GM12878 (cell line): ENCODE data around the gene FAM193B. TPM values are rescaled to one million over a fixed set of nuclear protein-coding genes. Genes with fewer than 3 reads are reported as not detected.

ENCODE experiments used
- ATAC-seq: fragments of 200-7000 bp; cut with Tn5 transposase; 3 replicates; pipeline ENCODE4 v1.9.1; 2020; ENCODE audit warnings: mild to moderate bottlenecking, moderate library complexity
- BruUV-seq: library from RNA; stranded (reverse); fragments of 400-500 nt; replicated peaks from 2 replicates; lab custom pipeline; 2021; lab: Mats Ljungman, UMichigan
- CTCF ChIA-PET: fragments of 300-600 bp; sonication (Branson Sonifier 250); formaldehyde crosslinking; extraction: SDS; loops from one replicate; lab custom pipeline; 2021; ENCODE audit warnings: inconsistent platforms; lab: Yijun Ruan, JAX
- POLR2A ChIA-PET: fragments of 350-600 bp; formaldehyde crosslinking; extraction: SDS; loops from one replicate; lab custom pipeline; 2021; ENCODE audit warnings: inconsistent platforms; lab: Charles Lee
- RAD21 ChIA-PET: fragments of 300-600 bp; sonication (Branson Sonifier 250); formaldehyde crosslinking; loops from one replicate; lab custom pipeline; 2023; ENCODE audit warnings: antibody characterized with exemption; ENCODE audit not compliant: unreplicated experiment; lab: Charles Lee
- SMC1A ChIA-PET: fragments of 300-600 bp; sonication (Branson Sonifier 250); formaldehyde crosslinking; loops from one replicate; lab custom pipeline; 2023; ENCODE audit not compliant: unreplicated experiment, uncharacterized antibody; lab: Charles Lee
- DNase-seq: peaks from one replicate; pipeline ENCODE4 v3.0.0-alpha.2; 2011; ENCODE audit warnings: low read depth, low spot score
- FAIRE-seq: peaks from 3 replicates; lab custom pipeline; 2011; peaks lifted over from hg19 to GRCh38; lab: Jason Lieb, UNC
- H2AFZ ChIP-seq: 2 replicates; pipeline ENCODE4 v1.6.0; 2011; ENCODE audit warnings: low read depth, low read length, control low read depth; ENCODE audit not compliant: control insufficient read depth
- H3K27ac ChIP-seq: 2 replicates; pipeline ENCODE4 v1.5.1; 2011; ENCODE audit warnings: control low read depth; ENCODE audit not compliant: control insufficient read depth, insufficient read depth
- H3K27me3 ChIP-seq, 2 experiments: replicated peaks in 1 of 2; 2 replicates each; pipeline versions ENCODE4 v1.6.0 to v1.6.1; 2011; ENCODE audit warnings: low read length in 1 of 2; ENCODE audit not compliant: control insufficient read depth in 2 of 2, insufficient read depth in 2 of 2
- H3K36me3 ChIP-seq, 2 experiments: 2 replicates each; pipeline ENCODE4 v1.5.1; 2011; ENCODE audit warnings: low read length in 1 of 2; ENCODE audit not compliant: control insufficient read depth in 2 of 2, insufficient read depth in 2 of 2
- H3K4me1 ChIP-seq: 2 replicates; pipeline ENCODE4 v1.6.1; 2011; ENCODE audit warnings: mild to moderate bottlenecking, low read length, moderate library complexity, mixed read lengths; ENCODE audit not compliant: control insufficient read depth, insufficient read depth
- H3K4me2 ChIP-seq: 2 replicates; pipeline ENCODE4 v1.6.0; 2011; ENCODE audit warnings: control low read depth; ENCODE audit not compliant: control insufficient read depth, insufficient read depth
- H3K4me3 ChIP-seq: fragments of 200-600 bp; sonication (generic); 2 replicates; pipeline ENCODE4 v1.5.1; 2016
- H3K79me2 ChIP-seq: 2 replicates; pipeline ENCODE4 v1.6.0; 2011; ENCODE audit warnings: low read length; ENCODE audit not compliant: control insufficient read depth, insufficient read depth
- H3K9ac ChIP-seq: 2 replicates; pipeline ENCODE4 v1.8.0; 2011; ENCODE audit warnings: low read length, control low read depth, mixed read lengths; ENCODE audit not compliant: control insufficient read depth, insufficient read depth
- H3K9me3 ChIP-seq: replicated peaks from 3 replicates; pipeline ENCODE4 v1.5.1; 2011; ENCODE audit warnings: mild to moderate bottlenecking, low read length; ENCODE audit not compliant: control insufficient read depth, insufficient read depth
- H4K20me1 ChIP-seq: 2 replicates; pipeline ENCODE4 v1.6.0; 2011; ENCODE audit not compliant: control insufficient read depth, insufficient read depth
- BCL11A ChIP-seq: IDR thresholded peaks from 2 replicates; pipeline ENCODE4 v1.6.1; 2011; ENCODE audit warnings: low read depth, low read length
- HDAC6 ChIP-seq: fragments of 200-600 bp; sonication (generic); IDR thresholded peaks from one replicate; pipeline ENCODE4 v1.8.0; 2017; ENCODE audit warnings: antibody characterized with exemption; ENCODE audit not compliant: unreplicated experiment
- HDGF ChIP-seq: fragments of 450-650 bp; IDR thresholded peaks from 2 replicates; pipeline ENCODE4 v1.6.1; 2016; ENCODE audit warnings: antibody characterized with exemption
- KAT2A ChIP-seq: conservative IDR thresholded peaks from 2 replicates; pipeline ENCODE4 v1.6.1; 2011; ENCODE audit warnings: low read depth, low read length; ENCODE audit not compliant: control insufficient read depth
- KLF5 ChIP-seq: fragments of 450-650 bp; IDR thresholded peaks from 2 replicates; pipeline ENCODE4 v1.6.1; 2014; ENCODE audit warnings: mild to moderate bottlenecking; ENCODE audit not compliant: partially characterized antibody
- RB1 ChIP-seq: fragments of 450-650 bp; formaldehyde crosslinking; IDR thresholded peaks from 2 replicates; pipeline ENCODE4 v1.6.1; 2017; ENCODE audit warnings: mild to moderate bottlenecking, borderline replicate concordance
- RCOR1 ChIP-seq: conservative IDR thresholded peaks from 2 replicates; pipeline ENCODE4 v1.6.1; 2012; ENCODE audit warnings: low read depth, low read length, improper control_type of control experiment
- RFX5 ChIP-seq: IDR thresholded peaks from 2 replicates; pipeline ENCODE4 v1.6.1; 2011; ENCODE audit warnings: low read depth, low read length, improper control_type of control experiment
- SMARCA5 ChIP-seq: fragments of 450-650 bp; IDR thresholded peaks from 2 replicates; pipeline ENCODE4 v1.6.1; 2017; ENCODE audit warnings: mild to moderate bottlenecking
- TBL1XR1 ChIP-seq: IDR thresholded peaks from 2 replicates; pipeline ENCODE4 v1.6.1; 2012; ENCODE audit warnings: low read depth, low read length, improper control_type of control experiment
- ZNF622 ChIP-seq: fragments of 450-650 bp; IDR thresholded peaks from 2 replicates; pipeline ENCODE4 v1.6.1; 2017; ENCODE audit warnings: mild to moderate bottlenecking, inconsistent platforms
- WGBS: methylation state at CpG from one replicate; pipeline ENCODE4 v1.1.6; 2016; ENCODE audit warnings: low lambda C conversion rate; ENCODE audit not compliant: insufficient replicate concordance, insufficient coverage; ENCODE audit errors: missing lambda C conversion rate; 5-methylcytosine and 5-hydroxymethylcytosine counted together
- in situ Hi-C: fragments of 300-500 bp; cut with MboI; formaldehyde crosslinking; loops from 9 replicates; pipeline ENCODE4 v1.14.3; 2018; ENCODE audit warnings: mixed read lengths
- intact Hi-C: fragments of 100-400 bp; cut with micrococcal nuclease; formaldehyde crosslinking; loops from one replicate; pipeline ENCODE4 v1.14.2; 2022; ENCODE audit not compliant: unreplicated experiment
- polyA plus RNA-seq, 11 experiments: library from polyadenylated mRNA; depleted of rRNA in 4 of 11; unstranded in 6 of 11; stranded (reverse) in 5 of 11; fragments of >200 nt; fragmentation: Nextera tagmentation in 4 of 11; fragmentation: Illumina TruSeq in 1 of 11; extraction: Ambion mirVana in 4 of 11; extraction: Trizol in 1 of 11; gene quantifications; 1 replicate in 1 of 11; 2 replicates in 10 of 11; pipeline versions ENCODE4 v1.2.1 to v1.2.3, GENCODE V29; 2011 to 2016; ENCODE audit warnings: inconsistent platforms in 2 of 11, missing spikeins in 2 of 11, low read depth in 1 of 11
- total RNA-seq, 4 experiments: library from RNA; depleted of rRNA in 3 of 4; stranded (reverse); fragments of >200 nt in 3 of 4; fragmentation: Illumina TruSeq in 1 of 4; extraction: Trizol in 1 of 4; gene quantifications; 2 replicates each; pipeline versions ENCODE4 v1.2.1 to v1.2.3, GENCODE V29; 2013 to 2021
- TF ChIP-seq, protein P1 (sequence below): fragments of 450-650 bp; IDR thresholded peaks from 2 replicates; pipeline ENCODE4 v1.6.1; 2016; ENCODE audit warnings: mild to moderate bottlenecking
- TF ChIP-seq, protein P2 (sequence below): fragments of 450-650 bp; IDR thresholded peaks from 2 replicates; pipeline ENCODE4 v1.6.1; 2018; ENCODE audit warnings: mild to moderate bottlenecking, low read depth, moderate library complexity; ENCODE audit not compliant: partially characterized antibody

FAM193B gene
- total and polyA plus RNA-seq, 10 of the 15 experiments (the other 5 are each of a cell fraction or from before 2014, with no cell fraction given): 3.3 to 47.0 (median 25.1) TPM

DNA sequence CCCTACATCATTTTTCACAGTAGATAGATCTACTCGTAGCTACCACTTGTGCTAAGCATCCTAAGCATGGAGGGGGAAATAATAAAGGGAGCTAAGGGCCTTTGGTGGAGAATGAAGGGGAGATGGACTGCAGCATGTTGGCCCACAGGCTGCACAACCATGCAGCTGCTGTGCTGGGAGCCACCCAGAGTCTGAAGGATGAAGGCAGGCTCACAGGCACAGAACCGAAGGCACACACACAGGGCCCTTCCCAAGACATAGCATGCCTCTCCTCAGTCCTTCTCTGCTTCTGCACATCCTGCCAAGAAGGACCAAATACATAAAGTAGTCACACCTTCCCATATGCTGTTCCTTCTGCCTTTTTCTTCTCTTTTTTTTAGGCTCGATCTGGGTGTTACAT, 6.6 kb downstream of the FAM193B start:
- ChIA-PET RAD21 (no interaction called here), SMC1A (no interaction called here), CTCF (interaction anchor here (0.9 kb wide), 2 partner anchors 13 to 238 kb away, joined by 3 read pairs; no protein-coding TSS in a partner anchor), POLR2A (interaction anchor here (1.0 kb wide), 1 partner anchor 11 kb away, joined by 3 read pairs; no protein-coding TSS in a partner anchor)
- Histone ChIP-seq H3K9ac (no peak overlapping the region), H3K4me3 (no peak overlapping the region), H2AFZ (no peak overlapping the region), H3K4me2 (no peak overlapping the region), H3K27me3 (no peaks in the 10 kb centered on the region), H4K20me1 (no peaks in the 10 kb centered on the region; the same call in 1 of the 2 replicates), H3K36me3 (peaks cover 0 to 9% of the 10 kb centered on the region in 2 experiments; a peak in 1 of 4 replicates), H3K4me1 (peaks cover 2% of the 10 kb centered on the region), H3K79me2 (peaks cover 9% of the 10 kb centered on the region), H3K9me3 (no peaks in the 10 kb centered on the region), H3K27ac (no peak overlapping the region)
- DNase-seq: no peak
- no TSS peak for BruUV-seq
- intact Hi-C loops: no loop called here
- 95% methylated on average over 3 of the region's 3 CpGs for WGBS
- ATAC-seq: no peak
- in situ Hi-C loops: no loop called here
- no peak for FAIRE-seq
- no peak for TF ChIP-seq SMARCA5
- TF ChIP-seq, protein P1, sequence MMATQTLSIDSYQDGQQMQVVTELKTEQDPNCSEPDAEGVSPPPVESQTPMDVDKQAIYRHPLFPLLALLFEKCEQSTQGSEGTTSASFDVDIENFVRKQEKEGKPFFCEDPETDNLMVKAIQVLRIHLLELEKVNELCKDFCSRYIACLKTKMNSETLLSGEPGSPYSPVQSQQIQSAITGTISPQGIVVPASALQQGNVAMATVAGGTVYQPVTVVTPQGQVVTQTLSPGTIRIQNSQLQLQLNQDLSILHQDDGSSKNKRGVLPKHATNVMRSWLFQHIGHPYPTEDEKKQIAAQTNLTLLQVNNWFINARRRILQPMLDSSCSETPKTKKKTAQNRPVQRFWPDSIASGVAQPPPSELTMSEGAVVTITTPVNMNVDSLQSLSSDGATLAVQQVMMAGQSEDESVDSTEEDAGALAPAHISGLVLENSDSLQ: no peak
- TF ChIP-seq, protein P2, sequence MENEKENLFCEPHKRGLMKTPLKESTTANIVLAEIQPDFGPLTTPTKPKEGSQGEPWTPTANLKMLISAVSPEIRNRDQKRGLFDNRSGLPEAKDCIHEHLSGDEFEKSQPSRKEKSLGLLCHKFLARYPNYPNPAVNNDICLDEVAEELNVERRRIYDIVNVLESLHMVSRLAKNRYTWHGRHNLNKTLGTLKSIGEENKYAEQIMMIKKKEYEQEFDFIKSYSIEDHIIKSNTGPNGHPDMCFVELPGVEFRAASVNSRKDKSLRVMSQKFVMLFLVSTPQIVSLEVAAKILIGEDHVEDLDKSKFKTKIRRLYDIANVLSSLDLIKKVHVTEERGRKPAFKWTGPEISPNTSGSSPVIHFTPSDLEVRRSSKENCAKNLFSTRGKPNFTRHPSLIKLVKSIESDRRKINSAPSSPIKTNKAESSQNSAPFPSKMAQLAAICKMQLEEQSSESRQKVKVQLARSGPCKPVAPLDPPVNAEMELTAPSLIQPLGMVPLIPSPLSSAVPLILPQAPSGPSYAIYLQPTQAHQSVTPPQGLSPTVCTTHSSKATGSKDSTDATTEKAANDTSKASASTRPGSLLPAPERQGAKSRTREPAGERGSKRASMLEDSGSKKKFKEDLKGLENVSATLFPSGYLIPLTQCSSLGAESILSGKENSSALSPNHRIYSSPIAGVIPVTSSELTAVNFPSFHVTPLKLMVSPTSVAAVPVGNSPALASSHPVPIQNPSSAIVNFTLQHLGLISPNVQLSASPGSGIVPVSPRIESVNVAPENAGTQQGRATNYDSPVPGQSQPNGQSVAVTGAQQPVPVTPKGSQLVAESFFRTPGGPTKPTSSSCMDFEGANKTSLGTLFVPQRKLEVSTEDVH: no peak
- TF ChIP-seq HDGF: no peak
- no peak for TF ChIP-seq KLF5
- no peak for TF ChIP-seq KAT2A
- no peak for TF ChIP-seq RCOR1
- TF ChIP-seq RB1: no peak
- TF ChIP-seq TBL1XR1: no peak
- TF ChIP-seq HDAC6: no peak
- TF ChIP-seq ZNF622: no peak
- no peak for TF ChIP-seq BCL11A
- no peak for TF ChIP-seq RFX5
